HepG2 (cell line): Measurements from ENCODE around the gene HMGCS2. TPM values are rescaled to one million over a fixed set of nuclear protein-coding genes. Genes with fewer than 3 reads are reported as not detected.
A peak's percentile ranks its signal among the peaks of the same experiment; 100 is the strongest.

Source experiments
- DRAP1 ChIP-seq: IDR thresholded peaks from 2 replicates; pipeline ENCODE4 v1.6.1; 2016; ENCODE audit warnings: missing genetic modification reagents, missing compliant biosample characterization
- GATAD1 ChIP-seq: IDR thresholded peaks from 2 replicates; pipeline ENCODE4 v1.6.1; 2016; ENCODE audit warnings: missing genetic modification reagents, missing compliant biosample characterization
- LBX2 ChIP-seq: sonication (generic); formaldehyde crosslinking; IDR thresholded peaks from 2 replicates; pipeline ENCODE4 v1.5.0; 2020; ENCODE audit warnings: missing genetic modification reagents, mild to moderate bottlenecking, borderline replicate concordance
- MIER2 ChIP-seq: IDR thresholded peaks from 2 replicates; pipeline ENCODE4 v1.6.1; 2016; ENCODE audit warnings: missing biosample characterization, missing genetic modification reagents
- RNF219 ChIP-seq: sonication (generic); formaldehyde crosslinking; IDR thresholded peaks from 2 replicates; pipeline ENCODE4 v1.5.0; 2020; ENCODE audit warnings: mild to moderate bottlenecking, missing genetic modification reagents
- SRF ChIP-seq: IDR thresholded peaks from 2 replicates; pipeline ENCODE4 v1.6.1; 2011; ENCODE audit warnings: mild to moderate bottlenecking, low read depth, low read length, moderate library complexity
- ZNF253 ChIP-seq: sonication (generic); formaldehyde crosslinking; IDR thresholded peaks from 2 replicates; pipeline ENCODE4 v1.8.0; 2022; ENCODE audit warnings: mild to moderate bottlenecking, missing genetic modification reagents, borderline replicate concordance
- ZNF362 ChIP-seq: sonication (generic); formaldehyde crosslinking; IDR thresholded peaks from 2 replicates; pipeline ENCODE4 v1.4.0; 2020; ENCODE audit warnings: missing genetic modification reagents, mild to moderate bottlenecking, borderline replicate concordance
- ZNF614 ChIP-seq: IDR thresholded peaks from 2 replicates; pipeline ENCODE4 v1.6.1; 2018; ENCODE audit warnings: missing biosample characterization, missing genetic modification reagents, inconsistent platforms, borderline replicate concordance
- ZNF891 ChIP-seq: sonication (generic); formaldehyde crosslinking; IDR thresholded peaks from 2 replicates; pipeline ENCODE4 v1.5.0; 2020; ENCODE audit warnings: mild to moderate bottlenecking, missing genetic modification reagents
- polyA plus RNA-seq, 8 experiments: library from polyadenylated mRNA; depleted of rRNA in 3 of 8; stranded (reverse) in 7 of 8; unstranded in 1 of 8; fragments of >200 nt; fragmentation: Illumina TruSeq in 4 of 8; extraction: Trizol in 4 of 8; gene quantifications; 2 replicates each; pipeline versions ENCODE4 v1.2.1 to v1.2.3, GENCODE V29; 2011 to 2016; ENCODE audit warnings: low read depth in 4 of 8, missing spikeins in 1 of 8, mixed read lengths in 1 of 8; ENCODE audit not compliant: insufficient read depth in 1 of 8
- total RNA-seq, 5 experiments: library from RNA; depleted of rRNA; stranded (reverse); fragments of >200 nt; fragmentation: Illumina TruSeq; extraction: Trizol; gene quantifications; 2 replicates each; pipeline ENCODE4 v1.2.3, GENCODE V29; 2016; ENCODE audit warnings: low read depth in 1 of 5

HMGCS2 gene
- total and polyA plus RNA-seq, 2 of the 13 experiments (the other 11 are each of a cell fraction or from before 2014, with no cell fraction given): 0.44 to 1.5 TPM

GRCh38 chr1:119816407-119816806, 47.7 kb upstream of the HMGCS2 start (continued):
- no peak for TF ChIP-seq ZNF891 (CRISPR knock-in tag)
- no peak for TF ChIP-seq SRF
- TF ChIP-seq ZNF253: no peak
- 0 out of 2 replicates have a peak, but pooled peaks have one; percentile 15 for TF ChIP-seq DRAP1 (CRISPR knock-in tag)
- no peak for TF ChIP-seq LBX2
- no peak for TF ChIP-seq MIER2 (CRISPR knock-in tag)
- no peak for TF ChIP-seq RNF219 (CRISPR knock-in tag)
- TF ChIP-seq ZNF362 (CRISPR knock-in tag): peak; percentile 79; the same call in 1 of the 2 replicates
- TF ChIP-seq GATAD1 (CRISPR knock-in tag): no peak
- no peak for TF ChIP-seq ZNF614
